Endodermal cell (in vitro differentiated cells): ENCODE measurements around the gene SH2B2. TPM values are rescaled to one million over a fixed set of nuclear protein-coding genes. Genes with fewer than 3 reads are reported as not detected.

Experiments used
- DNase-seq: peaks from one replicate; pipeline ENCODE4 v3.0.0-alpha.2; 2017
- H3K27ac ChIP-seq: 2 replicates; pipeline ENCODE4 v1.5.1; 2013; ENCODE audit warnings: mild to moderate bottlenecking, low read depth, low read length, moderate library complexity
- H3K27me3 ChIP-seq: 2 replicates; pipeline ENCODE4 v1.6.1; 2013; ENCODE audit warnings: mild to moderate bottlenecking, low read length, moderate library complexity; ENCODE audit not compliant: insufficient read depth, control insufficient read depth, poor library complexity, severe bottlenecking
- H3K36me3 ChIP-seq: 2 replicates; pipeline ENCODE4 v1.7.0; 2013; ENCODE audit warnings: mild to moderate bottlenecking, low read length, moderate library complexity; ENCODE audit not compliant: control insufficient read depth, insufficient read depth
- H3K4me1 ChIP-seq: one replicate; pipeline ENCODE4 v1.7.0; 2013; ENCODE audit warnings: low read length; ENCODE audit not compliant: control insufficient read depth, insufficient read depth
- H3K4me3 ChIP-seq: 2 replicates; pipeline ENCODE4 v1.5.1; 2013; ENCODE audit warnings: mild to moderate bottlenecking, low read length, moderate library complexity
- H3K9ac ChIP-seq: 2 replicates; pipeline ENCODE4 v1.6.1; 2013; ENCODE audit warnings: mild to moderate bottlenecking, low read length, moderate library complexity; ENCODE audit not compliant: poor library complexity, severe bottlenecking; ENCODE audit errors: extremely low read depth
- H3K9me3 ChIP-seq: 2 replicates; pipeline ENCODE4 v1.6.1; 2013; ENCODE audit warnings: mild to moderate bottlenecking, low read length, moderate library complexity; ENCODE audit not compliant: control insufficient read depth
- H3K27ac Mint-ChIP-seq: 2 replicates; pipeline ENCODE4 v1.8.0; 2020; ENCODE audit warnings: mixed read lengths
- H3K27me3 Mint-ChIP-seq: 2 replicates; pipeline ENCODE4 v1.8.0; 2021; ENCODE audit warnings: mild to moderate bottlenecking, mixed read lengths; ENCODE audit not compliant: insufficient read depth
- H3K36me3 Mint-ChIP-seq: 2 replicates; pipeline ENCODE4 v1.8.0; 2020; ENCODE audit warnings: low read depth, mixed read lengths
- H3K4me1 Mint-ChIP-seq: 2 replicates; pipeline ENCODE4 v1.8.0; 2020; ENCODE audit warnings: mixed read lengths
- H3K4me3 Mint-ChIP-seq: 2 replicates; pipeline ENCODE4 v1.8.0; 2020; ENCODE audit warnings: mild to moderate bottlenecking, moderate library complexity, mixed read lengths
- H3K9me3 Mint-ChIP-seq: 2 replicates; pipeline ENCODE4 v1.8.0; 2020; ENCODE audit warnings: mild to moderate bottlenecking, mixed read lengths
- CTCF ChIP-seq: fragments of 200-600 bp; sonication (generic); conservative IDR thresholded peaks from 2 replicates; pipeline ENCODE4 v1.5.0; 2021; ENCODE audit warnings: antibody characterized with exemption, mild to moderate bottlenecking
- WGBS, 2 experiments: methylation state at CpG; one replicate each; pipeline versions ENCODE4 v1.1.5 to v1.1.7; 2013; ENCODE audit warnings: missing lambda C conversion rate in 2 of 2, mixed read lengths in 1 of 2; ENCODE audit not compliant: insufficient coverage in 1 of 2, insufficient read length in 1 of 2; 5-methylcytosine and 5-hydroxymethylcytosine counted together
- total RNA-seq, 2 donors: library from RNA; stranded (reverse); fragmentation: NEBNext Ultra II Directional in 1 of 2; extraction: Animal tissue kit (Norgen Biotek cat#: 25700) in 1 of 2; gene quantifications; 2 replicates in 1 of 2; 3 replicates in 1 of 2; pipeline ENCODE4 v1.2.1, GENCODE V29; 2021

The SH2B2 gene
- total RNA-seq, 2 donors from 2014 or later = 8.0 to 8.7 TPM

GRCh38 chr7:102303669-102304422, 17.2 kb downstream of the SH2B2 start:
- no peak overlapping the region for H3K27ac Mint-ChIP-seq
- Histone ChIP-seq H3K4me3 (no peak overlapping the region), H3K36me3 (no peaks in the 10 kb centered on the region), H3K27me3 (no peaks in the 10 kb centered on the region), H3K4me1 (no peaks in the 10 kb centered on the region), H3K27ac (peak overlapping the region; percentile 10), H3K9me3 (no peaks in the 10 kb centered on the region), H3K9ac (no peak overlapping the region)
- peaks cover 21% of the 10 kb centered on the region for H3K27me3 Mint-ChIP-seq
- peaks cover 4% of the 10 kb centered on the region for H3K4me1 Mint-ChIP-seq
- H3K4me3 Mint-ChIP-seq = no peak overlapping the region
- TF ChIP-seq CTCF = no peak
- H3K9me3 Mint-ChIP-seq = no peaks in the 10 kb centered on the region
- DNase-seq = no peak
- 90 to 92% methylated on average over 12 to 13 of the region's 13 CpGs for WGBS, 2 experiments
- no peaks in the 10 kb centered on the region for H3K36me3 Mint-ChIP-seq

GRCh38 chr7:102304668-102305067, 18.0 kb downstream of the SH2B2 start:
- Histone ChIP-seq H3K4me1 (no peaks in the 10 kb centered on the region), H3K27ac (peak overlapping the region; percentile 24), H3K27me3 (no peaks in the 10 kb centered on the region), H3K4me3 (no peak overlapping the region), H3K9me3 (no peaks in the 10 kb centered on the region), H3K9ac (no peak overlapping the region), H3K36me3 (no peaks in the 10 kb centered on the region)
- Mint-ChIP-seq H3K4me3 (no peak overlapping the region), H3K36me3 (no peaks in the 10 kb centered on the region), H3K4me1 (peaks cover 4% of the 10 kb centered on the region), H3K27me3 (peaks cover 15% of the 10 kb centered on the region), H3K9me3 (no peaks in the 10 kb centered on the region), H3K27ac (no peak overlapping the region)
- 76 to 92% methylated on average over 9 to 11 of the region's 11 CpGs for WGBS, 2 experiments
- no peak for DNase-seq
- no peak for TF ChIP-seq CTCF

- no peak for DNase-seq
- Mint-ChIP-seq H3K27me3 (peaks cover 8% of the 10 kb centered on the region), H3K4me3 (no peak overlapping the region), H3K9me3 (no peaks in the 10 kb centered on the region), H3K36me3 (no peaks in the 10 kb centered on the region), H3K4me1 (peaks cover 7% of the 10 kb centered on the region), H3K27ac (no peak overlapping the region)
- WGBS, 2 experiments = 93 to 98% methylated on average over 13 to 17 of the region's 17 CpGs
- H3K27ac ChIP-seq = no peak overlapping the region
- H3K4me1 ChIP-seq = no peaks in the 10 kb centered on the region
- TF ChIP-seq CTCF = no peak
- H3K36me3 ChIP-seq = no peaks in the 10 kb centered on the region
- no peaks in the 10 kb centered on the region for H3K9me3 ChIP-seq
- H3K4me3 ChIP-seq = no peak overlapping the region
- no peak overlapping the region for H3K9ac ChIP-seq
- no peaks in the 10 kb centered on the region for H3K27me3 ChIP-seq
Observed at GRCh38 chr7:102305414-102306268, 19.0 kb downstream of the SH2B2 start.
